ENCODE results near the gene KLHL21.

Gene KLHL21

GRCh38 chr1:6599141-6599975, 3.3 kb downstream of the KLHL21 start:
- FAIRE-seq = no peak

DNA sequence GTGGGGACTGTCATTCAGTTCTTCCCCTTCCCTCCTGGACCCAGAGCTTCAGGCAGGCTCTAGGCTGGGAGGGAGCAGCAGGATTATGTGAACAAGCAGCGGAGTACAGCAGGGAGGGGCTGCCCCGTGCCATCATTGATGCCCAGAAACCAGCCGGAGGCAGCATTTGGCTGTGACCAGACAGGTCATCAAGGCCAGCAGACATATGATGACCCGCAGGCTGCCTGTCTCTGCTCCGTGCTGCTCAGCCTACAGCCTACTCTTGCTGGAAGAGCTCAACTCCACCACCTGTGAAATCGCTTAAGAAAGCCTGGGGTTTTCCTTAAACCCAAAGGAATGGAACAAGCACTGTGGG, 4.9 kb downstream of the KLHL21 start:
- FAIRE-seq = no peak

DNA sequence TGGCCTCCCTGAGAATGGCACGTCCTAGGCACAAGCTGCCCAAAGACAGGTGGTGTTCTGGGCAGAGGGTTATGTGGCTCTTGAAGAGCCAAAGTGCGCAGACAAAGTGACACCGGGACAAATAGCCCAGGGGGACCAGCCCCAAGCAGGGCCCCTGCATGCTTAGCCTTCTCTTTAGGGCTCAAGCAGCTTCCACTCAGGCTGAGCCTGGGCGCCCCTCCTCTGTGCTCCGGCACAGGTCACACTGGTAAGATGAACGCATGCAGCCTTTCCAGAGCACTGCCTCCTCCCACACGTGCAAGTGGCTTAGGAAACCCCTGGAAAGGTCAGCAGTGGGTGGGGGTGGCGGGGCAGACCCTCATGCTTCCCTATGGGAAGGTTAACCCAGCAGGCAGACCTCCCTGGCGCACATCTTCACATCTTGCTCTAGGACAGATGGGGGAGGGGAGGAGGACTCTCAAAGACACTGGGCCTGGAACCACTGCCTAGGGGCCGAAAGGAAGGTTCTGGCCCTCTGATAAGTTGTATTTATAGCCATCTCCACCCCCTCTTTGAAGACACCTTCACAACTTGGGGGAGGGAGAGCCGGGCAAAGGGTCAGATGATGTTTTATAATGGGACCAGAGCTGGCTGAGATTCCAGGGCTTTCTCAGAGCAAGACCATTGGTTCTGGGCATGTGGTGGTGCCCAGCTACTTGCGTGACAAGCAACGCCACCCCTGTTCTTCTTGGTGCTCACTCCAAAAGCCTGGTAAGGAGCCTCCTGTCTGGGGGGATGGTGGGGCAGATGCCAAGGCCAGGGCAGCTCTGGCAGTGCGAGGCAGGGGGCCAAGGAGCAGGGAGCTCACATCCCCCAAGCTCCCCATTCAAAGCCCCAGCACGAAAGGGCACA, 5.5 kb downstream of the KLHL21 start:
- FAIRE-seq = no peak

- FAIRE-seq = no peak
Observed at GRCh38 chr1:6596351-6596750, 6.3 kb downstream of the KLHL21 start.

- FAIRE-seq = no peak
Observed at GRCh38 chr1:6594977-6595740, 7.5 kb downstream of the KLHL21 start.

DNA sequence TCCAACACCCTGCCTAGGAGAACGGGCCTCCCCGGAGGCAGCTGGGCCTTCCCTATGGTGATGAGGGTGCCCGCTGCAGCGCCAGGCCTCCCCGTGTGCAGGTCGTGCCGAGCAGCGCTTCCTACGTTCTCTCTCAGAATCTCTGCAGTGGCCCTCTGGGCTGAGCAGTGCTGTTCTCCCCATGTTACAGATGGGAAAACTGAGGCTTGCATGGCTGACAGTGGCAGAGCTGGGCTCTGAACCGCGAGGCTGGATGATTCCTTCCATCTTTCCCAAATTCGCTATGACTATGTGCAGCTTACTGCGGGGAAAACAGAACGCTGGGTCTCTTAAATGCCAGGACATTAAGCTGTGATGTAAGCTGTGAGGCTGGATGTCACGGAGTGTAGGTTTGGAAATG, 8.9 kb downstream of the KLHL21 start:
- no peak for FAIRE-seq

- no peak for FAIRE-seq
Observed at GRCh38 chr1:6592865-6593593, 9.6 kb downstream of the KLHL21 start.

- no peak for FAIRE-seq
Observed at GRCh38 chr1:6592441-6592840, 10.2 kb downstream of the KLHL21 start.

DNA sequence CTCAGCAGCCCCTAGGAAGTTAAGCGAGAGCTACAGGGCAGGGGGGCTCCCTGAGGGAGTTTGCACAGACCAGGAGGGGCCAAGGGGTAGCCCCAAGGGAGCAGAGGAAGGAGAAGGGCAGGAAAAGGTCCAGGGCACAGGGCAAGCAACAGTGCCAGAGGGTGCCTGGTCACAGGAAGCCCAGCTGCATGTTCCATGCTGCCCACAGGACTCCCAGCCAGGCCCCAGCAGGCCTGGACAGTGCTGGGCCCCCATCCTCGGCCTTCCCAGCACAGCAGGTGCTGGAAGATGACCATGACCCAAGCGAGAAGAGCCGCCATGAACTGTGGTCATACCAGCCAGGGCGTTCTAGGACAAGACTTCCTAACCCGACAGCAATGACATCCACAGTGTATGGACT, 11.0 kb downstream of the KLHL21 start:
- no peak for FAIRE-seq

DNA sequence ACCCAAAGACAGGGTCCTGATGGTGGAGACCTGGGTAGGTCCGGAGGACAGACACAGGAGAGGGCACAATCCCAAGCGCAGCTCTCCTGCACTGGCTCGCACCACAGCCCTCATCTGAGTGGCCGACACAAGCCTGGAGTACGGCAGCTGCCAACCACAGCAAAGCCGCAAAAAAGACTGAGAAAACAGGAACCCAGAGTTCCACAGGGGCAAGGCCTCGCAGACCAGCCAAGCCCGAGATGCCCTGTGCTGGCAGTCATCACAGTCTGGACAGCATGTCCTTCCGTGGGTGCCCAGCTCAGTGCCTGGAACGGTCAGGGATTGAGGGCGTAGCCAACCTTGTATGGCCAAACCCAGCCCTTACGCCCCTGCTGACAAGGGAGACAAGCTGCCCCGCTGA, 11.4 kb downstream of the KLHL21 start:
- FAIRE-seq = no peak

DNA sequence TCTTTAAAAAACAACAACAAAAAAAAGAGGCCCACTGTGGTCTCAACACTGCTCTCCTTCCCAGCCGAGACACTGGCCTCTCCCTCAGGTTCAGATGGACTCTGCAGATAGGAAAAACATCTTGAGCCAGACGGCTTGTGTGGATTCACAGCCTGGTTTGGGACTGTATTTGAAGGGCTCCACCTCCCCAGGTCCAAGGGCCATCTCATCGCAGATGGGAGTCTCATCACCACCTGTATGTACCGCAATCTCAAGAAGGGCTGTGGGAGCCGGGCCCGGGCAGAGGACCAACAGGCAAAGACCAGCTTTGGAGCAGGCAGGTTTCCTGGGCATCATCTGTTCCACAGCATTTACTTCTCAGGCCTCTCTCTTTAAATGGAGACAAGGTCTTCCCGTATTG, 12.6 kb downstream of the KLHL21 start:
- no peak for FAIRE-seq

DNA sequence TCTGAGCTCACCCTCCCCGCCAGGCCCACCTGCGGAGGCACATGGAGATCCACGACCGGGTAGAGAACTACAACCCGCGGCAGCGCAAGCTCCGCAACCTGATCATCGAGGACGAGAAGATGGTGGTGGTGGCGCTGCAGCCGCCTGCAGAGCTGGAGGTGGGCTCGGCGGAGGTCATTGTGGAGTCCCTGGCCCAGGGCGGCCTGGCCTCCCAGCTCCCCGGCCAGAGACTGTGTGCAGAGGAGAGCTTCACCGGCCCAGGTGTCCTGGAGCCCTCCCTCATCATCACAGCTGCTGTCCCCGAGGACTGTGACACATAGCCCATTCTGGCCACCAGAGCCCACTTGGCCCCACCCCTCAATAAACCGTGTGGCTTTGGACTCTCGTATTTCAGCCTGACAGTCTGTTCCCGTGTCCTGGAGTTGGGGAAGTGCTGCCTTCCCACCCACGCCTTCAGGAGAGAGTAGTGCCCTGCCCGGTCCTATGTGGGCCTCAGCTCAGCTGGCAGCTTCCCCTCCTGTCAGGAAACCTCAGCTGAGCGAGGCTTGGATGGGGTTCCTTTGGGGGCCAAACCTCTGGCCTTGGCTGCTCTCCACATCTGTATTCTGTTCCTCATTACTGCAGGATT, 13.7 kb downstream of the KLHL21 start:
- FAIRE-seq = no peak

GRCh38 chr1:6588128-6588892, 14.4 kb downstream of the KLHL21 start:
- FAIRE-seq = no peak

GRCh38 chr1:6587261-6588005, 15.2 kb downstream of the KLHL21 start:
- no peak for FAIRE-seq

GRCh38 chr1:6586404-6586816, 16.3 kb downstream of the KLHL21 start:
- FAIRE-seq = no peak

- FAIRE-seq = no peak
Observed at GRCh38 chr1:6585841-6586240, 16.8 kb downstream of the KLHL21 start.

DNA sequence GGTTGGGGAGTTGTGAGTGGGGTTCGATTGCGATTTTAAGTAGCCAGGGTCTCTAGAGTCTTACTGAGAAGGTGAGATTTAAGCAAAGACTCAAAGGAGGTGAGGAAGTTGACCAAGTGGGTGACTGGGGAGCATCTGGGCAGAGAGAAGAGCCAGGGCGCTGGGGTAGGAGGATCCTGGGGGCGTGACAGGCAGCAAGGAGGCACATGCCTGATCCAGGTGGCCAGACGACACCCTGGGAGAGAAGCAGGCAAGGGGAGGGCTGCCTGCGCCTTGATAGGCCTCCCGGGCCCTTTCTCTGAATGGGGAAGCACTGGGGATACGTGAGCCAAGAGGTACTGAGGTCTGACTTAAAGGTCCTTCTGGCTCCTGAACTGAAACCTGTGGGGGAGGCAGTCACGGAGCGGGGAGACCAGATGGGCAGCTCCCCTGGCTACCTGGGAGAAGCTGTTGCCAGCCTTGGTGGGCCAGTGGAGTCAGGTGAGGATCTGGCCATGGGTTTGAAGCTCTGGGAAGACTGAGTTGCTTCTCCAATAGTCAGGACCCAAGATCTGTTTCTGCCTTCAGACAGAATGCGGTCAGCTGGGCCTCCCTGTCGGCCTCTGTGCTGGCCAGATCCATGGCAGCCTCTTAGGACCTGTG, 17.5 kb downstream of the KLHL21 start:
- FAIRE-seq = no peak

- no peak for FAIRE-seq
Observed at GRCh38 chr1:6584126-6585080, 18.3 kb downstream of the KLHL21 start.

DNA sequence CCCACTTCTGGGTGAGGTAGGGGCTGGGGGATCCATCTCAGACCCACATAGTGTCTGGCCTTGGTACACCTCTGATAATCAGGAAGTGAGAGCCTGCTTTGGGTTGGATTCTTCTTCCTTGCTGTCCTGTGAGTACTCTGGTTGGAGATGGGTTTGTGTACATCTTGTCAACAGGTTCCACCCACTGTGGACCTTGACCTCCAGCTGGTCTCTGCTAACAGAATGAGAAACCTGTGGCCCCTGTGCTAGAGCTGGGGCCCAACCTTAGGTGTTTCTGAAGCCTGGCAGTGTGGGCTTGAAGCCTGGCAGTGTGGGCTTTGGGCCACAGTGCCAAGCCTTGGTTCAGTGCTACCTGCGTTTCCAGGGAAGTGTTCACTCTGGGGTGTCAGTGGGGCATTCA, 20.3 kb downstream of the KLHL21 start:
- no peak for FAIRE-seq

Data from G401.6 (cell line).